ENCODE results near the gene PDZRN4. TPM values are rescaled to one million over a fixed set of nuclear protein-coding genes. Genes with fewer than 3 reads are reported as not detected.
"Not testable (repeated sequence)": the region's sequence is repeated elsewhere in the genome, so short reads cannot be mapped to it uniquely, and the experiment has no call there.

PDZRN4 gene
- total RNA-seq: not detected
- not detected for polyA plus RNA-seq
- total RNA-seq: 0 reads per million in 6 experiments

DNA sequence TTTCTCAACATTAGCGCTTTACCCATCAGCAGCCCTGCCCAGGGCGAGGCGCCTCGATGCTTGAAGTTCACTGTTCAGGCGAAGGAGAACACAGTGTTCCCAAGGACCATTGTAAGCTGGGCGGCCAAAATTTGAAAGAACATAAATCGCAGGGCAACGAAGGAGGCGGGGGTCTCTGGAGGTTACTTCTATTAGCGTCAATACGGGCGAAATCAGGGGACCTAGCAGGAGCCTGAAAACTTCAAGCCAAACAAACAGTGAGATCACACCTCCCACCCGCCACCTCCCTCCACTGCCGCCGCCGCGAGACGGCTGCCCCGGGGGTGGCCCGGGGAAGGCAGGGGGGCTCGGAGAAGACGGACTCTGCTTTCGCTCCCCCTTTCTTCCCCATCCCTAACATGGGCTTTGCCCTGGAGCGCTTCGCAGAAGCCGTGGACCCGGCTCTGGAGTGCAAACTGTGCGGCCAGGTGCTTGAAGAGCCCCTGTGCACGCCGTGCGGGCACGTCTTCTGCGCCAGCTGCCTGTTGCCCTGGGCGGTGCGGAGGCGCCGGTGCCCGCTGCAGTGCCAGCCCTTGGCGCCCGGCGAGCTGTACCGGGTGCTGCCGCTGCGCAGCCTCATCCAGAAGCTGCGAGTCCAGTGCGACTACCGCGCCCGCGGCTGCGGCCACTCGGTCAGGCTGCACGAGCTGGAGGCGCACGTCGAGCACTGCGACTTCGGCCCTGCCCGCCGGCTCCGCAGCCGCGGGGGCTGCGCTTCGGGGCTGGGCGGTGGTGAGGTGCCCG lies at the start of gene PDZRN4:
Gene PDZRN4, plus strand, starts transcription at position 263 of the 783 bp plus-strand sequence.
- Mint-ChIP-seq H3K36me3 (peaks cover 0 to 4% (median 3%) of the 10 kb centered on the region in 3 donors), H3K9me3 (peaks cover 0 to 3% (median 0%) of the 10 kb centered on the region in 9 donors), H3K4me1 (peaks cover 0 to 15% (median 12%) of the 10 kb centered on the region in 4 donors), H3K4me3 (peak within 1 kb of the TSS in 1 of 10 donors; percentile 13), H3K27ac (no peak within 1 kb of the TSS), H3K27me3 (peaks cover 22 to 47% (median 35%) of the 10 kb centered on the region in 5 donors)
- ATAC-seq (no peak), DNase-seq (no peak)
- POLR2A ChIA-PET: no interaction called here

DNA sequence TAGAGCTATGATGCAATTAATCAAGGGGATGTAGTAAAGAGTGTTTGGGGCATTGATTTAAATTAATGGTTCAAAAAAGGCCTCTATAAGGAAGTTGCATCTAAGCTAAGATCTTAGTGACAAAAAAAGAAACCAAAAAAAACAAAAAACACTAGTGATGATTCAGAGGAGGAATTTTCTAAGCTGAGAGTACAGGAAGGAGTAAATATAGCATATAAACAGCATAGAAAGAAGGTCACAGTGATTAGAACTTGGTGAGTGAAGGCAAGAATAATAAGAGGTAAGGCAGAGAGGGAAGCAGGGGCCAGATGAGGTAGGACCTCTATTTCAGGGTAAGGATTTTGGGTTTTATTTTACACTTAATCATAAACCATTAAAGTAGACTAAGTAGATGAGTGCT lies 48.0 kb upstream of the PDZRN4 start:
- no peak overlapping the region for H3K27ac Mint-ChIP-seq
- no peak overlapping the region for H3K4me3 Mint-ChIP-seq
- no peaks in the 10 kb centered on the region for H3K36me3 Mint-ChIP-seq
- no peaks in the 10 kb centered on the region for H3K4me1 Mint-ChIP-seq
- ATAC-seq (no peak), DNase-seq (no peak)
- H3K9me3 Mint-ChIP-seq: peaks cover 0 to 15% (median 2%) of the 10 kb centered on the region in 9 donors
- H3K27me3 Mint-ChIP-seq: peaks cover 0 to 2% (median 0%) of the 10 kb centered on the region in 5 donors
- POLR2A ChIA-PET: no interaction called here

DNA sequence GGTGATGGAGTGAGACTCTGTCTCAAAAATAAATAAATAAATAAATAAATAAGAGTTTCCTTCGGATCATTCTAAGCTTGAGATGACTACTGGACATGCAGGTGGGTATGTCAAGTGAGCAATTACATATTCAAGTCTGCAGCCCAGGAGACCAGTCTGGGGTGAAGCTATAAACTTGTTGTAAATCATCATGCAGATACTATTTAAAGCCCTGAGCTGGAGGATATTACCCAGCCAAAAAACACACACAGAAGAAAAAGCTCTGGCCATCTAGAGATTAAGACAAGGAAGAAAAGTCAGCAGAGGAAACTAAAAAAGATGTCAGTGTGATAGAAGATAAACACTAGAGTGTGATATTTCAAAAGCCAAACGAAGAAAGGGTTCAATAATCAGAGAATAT lies 47.0 kb upstream of the PDZRN4 start:
- Mint-ChIP-seq H3K9me3 (peaks cover 0 to 15% (median 2%) of the 10 kb centered on the region in 9 donors), H3K27me3 (peaks cover 0 to 2% (median 0%) of the 10 kb centered on the region in 5 donors), H3K27ac (no peak overlapping the region), H3K4me3 (no peak overlapping the region), H3K4me1 (no peaks in the 10 kb centered on the region), H3K36me3 (no peaks in the 10 kb centered on the region)
- POLR2A ChIA-PET: no interaction called here
- ATAC-seq: no peak
- DNase-seq: no peak

DNA sequence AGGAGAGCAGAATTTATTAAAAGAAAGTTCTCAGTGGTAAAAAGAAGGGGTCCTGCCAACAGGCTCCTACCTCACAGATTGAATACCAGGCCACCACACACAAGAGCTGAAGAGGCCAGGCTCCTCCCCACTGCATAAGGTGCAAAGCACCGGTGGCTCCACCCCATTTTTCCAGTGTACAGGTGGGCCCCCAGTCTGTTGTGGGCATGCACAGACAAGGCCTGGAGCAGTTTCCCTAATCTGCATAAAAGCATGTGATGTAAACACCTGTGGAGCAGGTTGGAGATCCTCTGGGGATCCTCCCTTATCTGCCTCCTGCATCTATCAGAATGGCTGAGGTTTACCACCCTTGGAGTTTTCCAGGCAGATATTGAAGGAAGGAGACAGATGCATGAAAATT lies 45.7 kb upstream of the PDZRN4 start:
- Mint-ChIP-seq H3K4me3 (no peak overlapping the region), H3K4me1 (no peaks in the 10 kb centered on the region), H3K36me3 (no peaks in the 10 kb centered on the region), H3K9me3 (peaks cover 0 to 15% (median 3%) of the 10 kb centered on the region in 9 donors), H3K27me3 (no peaks in the 10 kb centered on the region), H3K27ac (no peak overlapping the region)
- DNase-seq (no peak), ATAC-seq (no peak)
- POLR2A ChIA-PET: no interaction called here

DNA sequence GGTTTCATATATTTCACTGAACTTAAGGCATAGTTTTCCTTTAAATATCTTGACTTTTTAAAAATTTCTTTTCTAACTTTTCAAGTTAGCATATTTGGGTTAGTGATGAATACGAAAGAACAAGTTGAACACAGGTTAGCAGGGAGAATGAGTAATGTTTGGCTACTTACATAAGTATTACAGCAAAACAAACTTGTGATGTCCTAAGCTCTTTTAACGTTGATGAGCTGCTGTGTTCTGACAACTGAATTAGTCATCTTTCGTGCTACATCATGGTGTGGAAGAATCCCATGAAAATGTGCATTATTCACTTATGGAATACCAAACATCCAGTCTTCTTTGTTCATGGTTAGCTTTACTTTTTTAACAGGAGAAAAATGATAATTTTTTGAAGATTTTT lies 36.3 kb upstream of the PDZRN4 start:
- ATAC-seq (no peak), DNase-seq (no peak)
- H3K27ac Mint-ChIP-seq: no peak overlapping the region
- no peaks in the 10 kb centered on the region for H3K36me3 Mint-ChIP-seq
- H3K9me3 Mint-ChIP-seq: peaks cover 0 to 10% (median 2%) of the 10 kb centered on the region in 9 donors
- H3K4me1 Mint-ChIP-seq: no peaks in the 10 kb centered on the region
- H3K27me3 Mint-ChIP-seq: no peaks in the 10 kb centered on the region
- POLR2A ChIA-PET: no interaction called here
- H3K4me3 Mint-ChIP-seq: no peak overlapping the region

DNA sequence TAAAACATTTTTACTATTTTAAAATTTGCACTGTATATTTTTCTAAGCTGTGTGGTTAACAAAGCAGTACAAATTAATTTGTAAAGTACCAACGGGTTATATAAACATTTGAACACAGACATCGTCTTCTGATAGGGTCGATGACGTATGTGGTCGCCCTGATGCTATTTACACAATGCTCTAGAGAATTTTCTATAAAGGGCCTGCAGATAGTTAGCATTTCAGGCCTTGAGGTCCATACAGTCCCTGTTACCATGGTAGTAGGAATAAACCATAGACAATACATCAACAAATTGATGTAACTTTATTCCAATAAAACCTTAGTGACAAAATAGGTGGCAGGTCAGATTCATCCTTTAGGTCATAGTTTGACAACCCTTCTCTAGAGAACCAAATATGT lies 25.7 kb upstream of the PDZRN4 start:
- Mint-ChIP-seq H3K27me3 (no peaks in the 10 kb centered on the region), H3K4me3 (no peak overlapping the region)
- POLR2A ChIA-PET: no interaction called here

DNA sequence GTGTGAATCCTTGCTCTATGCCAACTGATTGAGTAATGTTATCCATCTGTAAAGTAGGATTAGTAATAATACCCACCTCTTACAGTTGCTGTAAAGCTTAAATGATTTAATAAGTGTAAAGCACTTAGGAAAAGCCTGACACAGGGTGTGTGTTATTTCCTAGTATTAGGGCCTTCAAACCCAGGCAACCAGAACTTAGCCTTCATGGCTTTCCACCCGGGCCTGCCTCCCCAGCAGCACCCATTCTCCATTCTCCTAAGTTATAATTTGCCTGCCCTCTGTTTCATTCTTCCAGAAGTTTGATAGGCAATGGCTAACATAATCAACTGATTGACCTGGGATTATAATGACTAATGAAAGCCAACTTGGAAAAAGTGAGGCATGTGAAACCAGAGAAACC lies 20.4 kb upstream of the PDZRN4 start:
- DNase-seq (no peak), ATAC-seq (no peak)
- POLR2A ChIA-PET: no interaction called here
- Mint-ChIP-seq H3K27ac (no peak overlapping the region), H3K27me3 (no peaks in the 10 kb centered on the region), H3K4me3 (no peak overlapping the region), H3K9me3 (peaks cover 0 to 8% (median 0%) of the 10 kb centered on the region in 9 donors), H3K36me3 (no peaks in the 10 kb centered on the region), H3K4me1 (no peaks in the 10 kb centered on the region)

More for the DNA sequence above, 25.7 kb upstream of the PDZRN4 start:
- Mint-ChIP-seq H3K9me3 (peaks cover 0 to 8% (median 0%) of the 10 kb centered on the region in 9 donors), H3K4me1 (no peaks in the 10 kb centered on the region), H3K36me3 (no peaks in the 10 kb centered on the region), H3K27ac (no peak overlapping the region)
- DNase-seq (no peak), ATAC-seq (no peak)

DNA sequence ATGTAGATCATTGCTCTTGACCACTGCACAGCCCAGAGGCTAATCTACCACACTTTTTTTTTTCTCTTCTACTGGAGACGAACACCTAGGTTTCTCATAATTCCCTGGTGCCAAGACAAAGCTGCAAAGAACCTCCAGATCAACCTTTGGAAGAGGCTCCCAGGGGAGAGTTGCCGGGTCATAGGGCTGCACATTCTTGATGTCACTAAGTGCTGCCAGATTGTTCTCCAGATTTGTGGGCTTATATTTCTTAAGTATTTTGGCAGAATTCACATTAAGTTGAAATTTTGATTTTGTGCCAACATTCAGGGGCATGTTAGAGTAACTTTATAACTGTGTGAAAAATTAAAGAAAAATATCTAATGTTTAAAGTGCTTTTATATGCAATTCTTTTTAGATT lies 13.5 kb upstream of the PDZRN4 start:
- peaks cover 0 to 5% (median 0%) of the 10 kb centered on the region in 5 donors for H3K27me3 Mint-ChIP-seq
- H3K27ac Mint-ChIP-seq: no peak overlapping the region
- no peaks in the 10 kb centered on the region for H3K4me1 Mint-ChIP-seq
- no peak for DNase-seq
- no peak overlapping the region for H3K4me3 Mint-ChIP-seq
- H3K9me3 Mint-ChIP-seq: peaks cover 0 to 6% (median 2%) of the 10 kb centered on the region in 9 donors
- H3K36me3 Mint-ChIP-seq: no peaks in the 10 kb centered on the region
- POLR2A ChIA-PET: no interaction called here
- no peak for ATAC-seq

DNA sequence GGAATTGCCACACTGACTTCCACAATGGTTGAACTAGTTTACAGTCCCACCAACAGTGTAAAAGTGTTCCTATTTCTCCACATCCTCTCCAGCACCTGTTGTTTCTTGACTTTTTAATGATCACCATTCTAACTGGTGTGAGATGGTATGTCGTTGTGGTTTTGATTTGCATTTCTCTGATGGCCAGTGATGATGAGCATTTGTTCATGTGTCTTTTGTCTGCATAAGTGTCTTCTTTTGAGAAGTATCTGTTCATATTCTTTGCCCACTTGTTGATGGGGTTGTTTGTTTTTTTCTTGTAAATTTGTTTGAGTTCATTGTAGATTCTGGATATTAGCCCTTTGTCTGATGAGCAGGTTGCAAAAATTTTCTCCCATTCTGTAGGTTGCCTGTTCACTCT lies 8.6 kb upstream of the PDZRN4 start:
- H3K27me3 Mint-ChIP-seq, POLR2A ChIA-PET, H3K9me3 Mint-ChIP-seq, ATAC-seq, DNase-seq, H3K27ac Mint-ChIP-seq, H3K36me3 Mint-ChIP-seq, H3K4me3 Mint-ChIP-seq, H3K4me1 Mint-ChIP-seq: not testable (repeated sequence)

DNA sequence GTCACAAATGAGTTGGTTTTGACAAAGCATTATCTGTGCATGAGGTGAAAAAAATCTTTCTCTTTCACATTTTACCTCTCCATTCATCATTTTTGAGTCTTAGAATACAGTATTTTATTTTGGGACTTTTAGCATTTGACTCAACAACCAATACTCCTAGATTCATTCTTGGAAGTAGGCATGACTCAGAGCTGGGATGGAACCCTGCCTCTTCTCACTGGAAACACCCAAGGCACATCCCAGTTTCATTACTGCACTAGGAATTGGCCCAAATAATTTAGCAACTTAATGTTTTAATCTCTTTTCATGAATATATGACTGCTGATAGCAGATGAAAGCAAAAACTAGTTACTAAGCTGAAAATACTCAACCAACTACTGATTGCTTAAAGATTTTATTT lies 3.3 kb upstream of the PDZRN4 start:
- no peak for ATAC-seq
- H3K9me3 Mint-ChIP-seq: peaks cover 0 to 9% (median 2%) of the 10 kb centered on the region in 9 donors

DNA sequence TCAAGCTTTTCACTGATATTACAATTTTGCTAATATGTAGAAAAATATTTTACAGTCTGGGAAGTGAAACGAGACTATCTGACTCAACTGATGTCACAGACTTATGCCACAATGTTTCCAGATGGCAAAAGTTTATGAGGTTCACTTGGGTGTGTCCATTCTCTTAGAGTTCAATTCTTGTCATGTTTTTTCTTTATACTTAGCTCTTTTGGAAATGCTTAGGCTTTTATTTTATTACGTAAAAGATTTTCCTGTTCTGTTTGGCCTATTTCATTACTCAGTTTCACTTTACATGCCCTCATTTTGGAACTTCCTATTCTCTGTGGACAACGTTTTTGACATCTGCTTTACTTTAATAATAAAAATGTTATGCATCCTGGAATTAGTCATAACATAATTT lies 2.1 kb upstream of the PDZRN4 start:
- Mint-ChIP-seq H3K4me3 (no peak overlapping the region), H3K36me3 (peaks cover 0 to 4% (median 3%) of the 10 kb centered on the region in 3 donors), H3K27me3 (peaks cover 22 to 44% (median 31%) of the 10 kb centered on the region in 5 donors), H3K9me3 (peaks cover 0 to 9% (median 2%) of the 10 kb centered on the region in 9 donors), H3K4me1 (peaks cover 0 to 15% (median 12%) of the 10 kb centered on the region in 4 donors), H3K27ac (no peak overlapping the region)
- ATAC-seq (no peak), DNase-seq (no peak)
- POLR2A ChIA-PET: no interaction called here

More for the DNA sequence above, 3.3 kb upstream of the PDZRN4 start:
- POLR2A ChIA-PET: no interaction called here
- peaks cover 0 to 4% (median 3%) of the 10 kb centered on the region in 3 donors for H3K36me3 Mint-ChIP-seq
- no peak overlapping the region for H3K27ac Mint-ChIP-seq
- no peak for DNase-seq
- H3K4me3 Mint-ChIP-seq: no peak overlapping the region
- H3K27me3 Mint-ChIP-seq: peaks cover 15 to 36% (median 24%) of the 10 kb centered on the region in 5 donors
- peaks cover 0 to 14% (median 11%) of the 10 kb centered on the region in 4 donors for H3K4me1 Mint-ChIP-seq

DNA sequence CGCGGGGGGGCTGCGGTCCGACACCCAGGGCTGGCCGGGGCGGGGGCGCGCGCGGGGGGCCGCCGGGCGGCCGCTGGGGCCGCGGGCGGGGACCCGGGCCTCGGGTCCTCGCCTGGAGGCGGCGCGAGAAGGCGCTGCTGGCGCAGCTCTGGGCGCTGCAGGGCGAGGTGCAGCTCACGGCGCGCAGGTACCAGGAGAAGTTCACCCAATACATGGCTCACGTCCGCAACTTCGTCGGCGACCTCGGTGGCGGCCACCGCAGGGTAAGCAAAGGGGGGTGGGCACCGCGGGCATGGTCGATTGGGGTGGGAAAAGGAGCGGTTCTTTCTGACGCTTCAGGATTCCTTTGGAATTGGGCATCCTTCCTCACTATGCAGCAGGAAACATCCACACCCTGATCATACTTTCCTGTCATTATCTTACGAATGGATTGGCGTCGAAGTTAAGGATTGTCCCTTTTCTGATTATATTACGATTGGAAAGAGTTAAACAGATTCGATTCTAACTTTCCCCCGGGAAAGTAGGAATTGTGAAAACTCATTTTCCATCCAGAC lies 798 bp downstream of the PDZRN4 start:
- Mint-ChIP-seq H3K4me3 (no peak overlapping the region), H3K4me1 (peaks cover 0 to 15% (median 12%) of the 10 kb centered on the region in 4 donors), H3K27me3 (peaks cover 24 to 45% (median 35%) of the 10 kb centered on the region in 5 donors), H3K27ac (no peak overlapping the region), H3K36me3 (peaks cover 0 to 4% (median 3%) of the 10 kb centered on the region in 3 donors), H3K9me3 (peaks cover 0 to under 1% (median 0%) of the 10 kb centered on the region in 9 donors)
- POLR2A ChIA-PET: no interaction called here
- ATAC-seq (no peak), DNase-seq (no peak)
